HepG2 (cell line): ENCODE data around the gene SPRED2. TPM values are rescaled to one million over a fixed set of nuclear protein-coding genes. Genes with fewer than 3 reads are reported as not detected.
A peak's percentile ranks its signal among the peaks of the same experiment; 100 is the strongest.

Experiments
- FIP1L1 ChIP-seq: fragments of 200-400 bp; formaldehyde crosslinking; IDR thresholded peaks from 2 replicates; pipeline ENCODE4 v1.6.1; 2018; ENCODE audit warnings: low read depth, mild to moderate bottlenecking, low read length, moderate library complexity, borderline replicate concordance; ENCODE audit not compliant: insufficient read depth
- HNF1A ChIP-seq, 2 experiments: sonication (generic) in 1 of 2; formaldehyde crosslinking in 1 of 2; IDR thresholded peaks; 2 replicates each; pipeline versions ENCODE4 v1.4.0 to v1.6.1; 2016 to 2020; ENCODE audit warnings: borderline replicate concordance in 1 of 2, low read depth in 1 of 2, mild to moderate bottlenecking in 1 of 2, missing genetic modification reagents in 1 of 2
- HNRNPLL ChIP-seq: fragments of 200-400 bp; formaldehyde crosslinking; IDR thresholded peaks from 2 replicates; pipeline ENCODE4 v1.6.1; 2017; ENCODE audit warnings: mild to moderate bottlenecking, low read depth, low read length; ENCODE audit not compliant: poor library complexity, severe bottlenecking
- IRF9 ChIP-seq: sonication (generic); formaldehyde crosslinking; IDR thresholded peaks from 2 replicates; pipeline ENCODE4 v1.8.0; 2022; ENCODE audit warnings: missing genetic modification reagents, mild to moderate bottlenecking, borderline replicate concordance
- KAT2B ChIP-seq: fragments of 150-350 bp; IDR thresholded peaks from 2 replicates; pipeline ENCODE4 v1.6.1; 2014; ENCODE audit warnings: low read depth, low read length, borderline replicate concordance
- MIXL1 ChIP-seq: IDR thresholded peaks from 2 replicates; pipeline ENCODE4 v1.6.1; 2016
- NFE2 ChIP-seq: sonication (generic); formaldehyde crosslinking; IDR thresholded peaks from 2 replicates; pipeline ENCODE4 v1.4.0; 2020; ENCODE audit warnings: missing genetic modification reagents
- NPAS2 ChIP-seq: sonication (generic); formaldehyde crosslinking; IDR thresholded peaks from 2 replicates; pipeline ENCODE4 v1.8.0; 2022; ENCODE audit warnings: mild to moderate bottlenecking, missing genetic modification reagents, borderline replicate concordance
- NR1H2 ChIP-seq: sonication (generic); formaldehyde crosslinking; IDR thresholded peaks from 2 replicates; pipeline ENCODE4 v1.8.1; 2022; ENCODE audit warnings: low read depth, missing genetic modification reagents, borderline replicate concordance
- NRL ChIP-seq: sonication (generic); formaldehyde crosslinking; IDR thresholded peaks from 2 replicates; pipeline ENCODE4 v1.5.0; 2020; ENCODE audit warnings: missing genetic modification reagents, mild to moderate bottlenecking, moderate library complexity, borderline replicate concordance
- PHF8 ChIP-seq: sonication (generic); formaldehyde crosslinking; IDR thresholded peaks from 2 replicates; pipeline ENCODE4 v1.5.0; 2020; ENCODE audit warnings: missing genetic modification reagents
- PLSCR1 ChIP-seq: sonication (generic); formaldehyde crosslinking; IDR thresholded peaks from 2 replicates; pipeline ENCODE4 v1.5.0; 2020; ENCODE audit warnings: missing genetic modification reagents, mild to moderate bottlenecking, borderline replicate concordance
- TRIM22 ChIP-seq: fragments of 450-650 bp; IDR thresholded peaks from 2 replicates; pipeline ENCODE4 v1.6.1; 2017
- ZBTB46 ChIP-seq: sonication (generic); formaldehyde crosslinking; IDR thresholded peaks from 2 replicates; pipeline ENCODE4 v1.4.0; 2020; ENCODE audit warnings: mild to moderate bottlenecking, missing genetic modification reagents, borderline replicate concordance
- ZFX ChIP-seq: sonication (generic); formaldehyde crosslinking; IDR thresholded peaks from 2 replicates; pipeline ENCODE4 v1.4.0; 2020; ENCODE audit warnings: mild to moderate bottlenecking, low read depth, missing genetic modification reagents, moderate library complexity
- ZNF354B ChIP-seq: sonication (generic); formaldehyde crosslinking; IDR thresholded peaks from 2 replicates; pipeline ENCODE4 v1.8.0; 2022; ENCODE audit warnings: mild to moderate bottlenecking, missing genetic modification reagents
- ZNF598 ChIP-seq: sonication (generic); formaldehyde crosslinking; IDR thresholded peaks from 2 replicates; pipeline ENCODE4 v1.5.1; 2020; ENCODE audit warnings: mild to moderate bottlenecking, missing genetic modification reagents, borderline replicate concordance
- ZNF616 ChIP-seq: sonication (generic); formaldehyde crosslinking; IDR thresholded peaks from 2 replicates; pipeline ENCODE4 v1.5.0; 2020; ENCODE audit warnings: low read depth, mild to moderate bottlenecking, missing genetic modification reagents
- ZNF709 ChIP-seq: sonication (generic); formaldehyde crosslinking; IDR thresholded peaks from 2 replicates; pipeline ENCODE4 v1.5.0; 2020; ENCODE audit warnings: mild to moderate bottlenecking, missing genetic modification reagents
- polyA plus RNA-seq, 8 experiments: library from polyadenylated mRNA; depleted of rRNA in 3 of 8; stranded (reverse) in 7 of 8; unstranded in 1 of 8; fragments of >200 nt; fragmentation: Illumina TruSeq in 4 of 8; extraction: Trizol in 4 of 8; gene quantifications; 2 replicates each; pipeline versions ENCODE4 v1.2.1 to v1.2.3, GENCODE V29; 2011 to 2016; ENCODE audit warnings: low read depth in 4 of 8, missing spikeins in 1 of 8, mixed read lengths in 1 of 8; ENCODE audit not compliant: insufficient read depth in 1 of 8
- total RNA-seq, 5 experiments: library from RNA; depleted of rRNA; stranded (reverse); fragments of >200 nt; fragmentation: Illumina TruSeq; extraction: Trizol; gene quantifications; 2 replicates each; pipeline ENCODE4 v1.2.3, GENCODE V29; 2016; ENCODE audit warnings: low read depth in 1 of 5

Gene SPRED2
- total and polyA plus RNA-seq, 2 of the 13 experiments (the other 11 are each of a cell fraction or from before 2014, with no cell fraction given) = 13.0 to 37.0 TPM

GRCh38 chr2:65370387-65371073 is 61.9 kb downstream of the SPRED2 start (continued):
- no peak for TF ChIP-seq ZNF616 (CRISPR knock-in tag)
- no peak for TF ChIP-seq KAT2B
- TF ChIP-seq ZFX (CRISPR knock-in tag) = peak; percentile 53; the same call in 1 of the 2 replicates
- 0 out of 2 replicates have a peak, but pooled peaks have one; percentile 28 for TF ChIP-seq HNF1A (IDR thresholded peaks at IDR 0.05; ENCODE audit: low read depth)
- TF ChIP-seq HNF1A (CRISPR knock-in tag; IDR thresholded peaks at IDR 0.05; ENCODE audit: borderline replicate concordance) = peak; percentile 37; the same call in 1 of the 2 replicates
- no peak for TF ChIP-seq NR1H2
- no peak for TF ChIP-seq ZBTB46 (CRISPR knock-in tag)
- no peak for TF ChIP-seq FIP1L1
- peak; percentile 78; the same call in 1 of the 2 replicates for TF ChIP-seq ZNF598 (CRISPR knock-in tag)
- no peak for TF ChIP-seq PHF8
- TF ChIP-seq HNRNPLL = no peak
- TF ChIP-seq NRL (CRISPR knock-in tag) = no peak
- peak; percentile 43; the same call in 1 of the 2 replicates for TF ChIP-seq MIXL1 (CRISPR knock-in tag)
- TF ChIP-seq IRF9 (CRISPR knock-in tag) = no peak
- peak; percentile 70; the same call in 1 of the 2 replicates for TF ChIP-seq ZNF709 (CRISPR knock-in tag)
- no peak for TF ChIP-seq NPAS2
- no peak for TF ChIP-seq TRIM22
- no peak for TF ChIP-seq PLSCR1 (CRISPR knock-in tag)
- no peak for TF ChIP-seq NFE2 (CRISPR knock-in tag)
- no peak for TF ChIP-seq ZNF354B
